GM15510 (cell line): ENCODE measurements around the gene SLC24A3.

ENCODE experiments used
- POLR2A ChIP-seq: IDR thresholded peaks from 3 replicates; pipeline ENCODE4 v1.6.1; 2011; ENCODE audit warnings: borderline replicate concordance; ENCODE audit not compliant: insufficient read length; ENCODE audit errors: extremely low read depth

The SLC24A3 gene

GRCh38 chr20:19411811-19412210 lies 199.4 kb downstream of the SLC24A3 start:
- no peak for TF ChIP-seq POLR2A

GRCh38 chr20:19412254-19412653 lies 199.8 kb downstream of the SLC24A3 start:
- TF ChIP-seq POLR2A = no peak

GRCh38 chr20:19414600-19414999 lies 202.2 kb downstream of the SLC24A3 start:
- TF ChIP-seq POLR2A = no peak

GRCh38 chr20:19415786-19416185 lies 203.3 kb downstream of the SLC24A3 start:
- no peak for TF ChIP-seq POLR2A

- no peak for TF ChIP-seq POLR2A
These were observed 204.2 kb downstream of the SLC24A3 start for GRCh38 chr20:19416627-19417026.

GRCh38 chr20:19419396-19419795 lies 207.0 kb downstream of the SLC24A3 start:
- no peak for TF ChIP-seq POLR2A

- no peak for TF ChIP-seq POLR2A
These were observed 210.9 kb downstream of the SLC24A3 start for GRCh38 chr20:19423097-19423899.

GRCh38 chr20:19423900-19424620 lies 211.6 kb downstream of the SLC24A3 start:
- TF ChIP-seq POLR2A = no peak

- TF ChIP-seq POLR2A = no peak
These were observed 213.9 kb downstream of the SLC24A3 start for GRCh38 chr20:19426356-19426755.

GRCh38 chr20:19427480-19427879 lies 215.0 kb downstream of the SLC24A3 start:
- no peak for TF ChIP-seq POLR2A

GRCh38 chr20:19427913-19428312 lies 215.5 kb downstream of the SLC24A3 start:
- no peak for TF ChIP-seq POLR2A

GRCh38 chr20:19428324-19428723 lies 215.9 kb downstream of the SLC24A3 start:
- no peak for TF ChIP-seq POLR2A

- no peak for TF ChIP-seq POLR2A
These were observed 217.1 kb downstream of the SLC24A3 start for GRCh38 chr20:19429538-19429937.

GRCh38 chr20:19430641-19431315 lies 218.3 kb downstream of the SLC24A3 start:
- no peak for TF ChIP-seq POLR2A

- TF ChIP-seq POLR2A = no peak
These were observed 218.9 kb downstream of the SLC24A3 start for GRCh38 chr20:19431316-19431700.

- TF ChIP-seq POLR2A = no peak
These were observed 219.5 kb downstream of the SLC24A3 start for GRCh38 chr20:19431906-19432305.
